Psoas muscle (tissue), 8 donors: ENCODE results near the gene CD63. TPM values are rescaled to one million over a fixed set of nuclear protein-coding genes. Genes with fewer than 3 reads are reported as not detected.
A peak's percentile ranks its signal among the peaks of the same experiment; 100 is the strongest.

Experiments used
- ATAC-seq, 4 donors: fragments of 200-7000 bp; cut with Tn5 transposase; one replicate each; pipeline ENCODE4 v1.9.1; 2020; ENCODE audit warnings: moderate library complexity in 3 of 4, mild to moderate bottlenecking in 2 of 4
- DNase-seq, 2 donors: peaks; one replicate each; pipeline ENCODE4 v3.0.0-alpha.2; 2020
- H3K27ac ChIP-seq: fragments of 200-600 bp; one replicate; pipeline ENCODE4 v1.8.0; 2022
- H3K27me3 ChIP-seq, 3 donors: fragments of 200-600 bp in 1 of 3; one replicate each; pipeline versions ENCODE4 v1.6.1 to v1.8.0; 2013 to 2022; ENCODE audit warnings: low read length in 2 of 3, mild to moderate bottlenecking in 2 of 3, moderate library complexity in 1 of 3; ENCODE audit not compliant: insufficient read depth in 3 of 3
- H3K36me3 ChIP-seq, 2 donors: fragments of 200-600 bp in 1 of 2; one replicate each; pipeline versions ENCODE4 v1.6.1 to v1.8.0; 2013 to 2022; ENCODE audit warnings: low read depth in 1 of 2, mild to moderate bottlenecking in 1 of 2, moderate library complexity in 1 of 2; ENCODE audit not compliant: insufficient read depth in 1 of 2
- H3K4me1 ChIP-seq: fragments of 200-600 bp; one replicate; pipeline ENCODE4 v1.8.0; 2022
- H3K4me3 ChIP-seq: fragments of 200-600 bp; one replicate; pipeline ENCODE4 v1.8.0; 2022; ENCODE audit warnings: mild to moderate bottlenecking
- H3K9me3 ChIP-seq: fragments of 200-600 bp; one replicate; pipeline ENCODE4 v1.8.0; 2022
- WGBS, 3 donors: extraction: QIAGEN DNeasy Blood & Tissue Kit; methylation state at CpG; one replicate each; pipeline versions ENCODE4 v1.1.6 to v1.1.7; 2013; 5-methylcytosine and 5-hydroxymethylcytosine counted together
- intact Hi-C, 2 donors: fragments of 100-400 bp; cut with DNase I; formaldehyde crosslinking; loops; one replicate each; pipeline versions ENCODE4 v1.11.0 to v1.14.2; 2022
- polyA plus RNA-seq, 3 donors: library from polyadenylated mRNA; stranded (reverse); fragments of 200-250 nt; gene quantifications; one replicate each; pipeline ENCODE4 v1.2.3, GENCODE V29; 2013
- total RNA-seq, 4 donors: library from RNA; stranded (reverse); fragmentation: NEBNext Ultra II Directional in 2 of 4; extraction: Animal tissue kit (Norgen Biotek cat#: 25700) in 2 of 4; gene quantifications; one replicate each; pipeline versions ENCODE4 v1.2.1 to v1.2.4, GENCODE V29; 2021 to 2023
- TF ChIP-seq, protein P1 (sequence below): fragments of 200-600 bp; IDR thresholded peaks from one replicate; pipeline ENCODE4 v1.8.0; 2022; ENCODE audit warnings: antibody characterized with exemption
- donor health status: healthy with polysubstance abuse.
- donor health status: DM: no; HTN: no; CAD: no; lungs with moderate emphysema.
- donor health status: Bipolar disorder and iron deficiency.
- donor health status: healthy.
- donor health status: DM: yes; HTN: yes; CAD: no.
- donor health status: DM: no; HTN: no; CAD: no.
- donor health status: DM: no; HTN: no; CAD: no.
- donor health status: DM: yes; HTN: yes; CAD: no.

The CD63 gene
- total and polyA plus RNA-seq, 7 donors: 592 to 2,407 (median 1,147) TPM

- DNase-seq (peak; percentile 40 to 67), ATAC-seq (no peak)
- H3K27ac ChIP-seq: peak overlapping the region; percentile 92
- TF ChIP-seq, protein P1, sequence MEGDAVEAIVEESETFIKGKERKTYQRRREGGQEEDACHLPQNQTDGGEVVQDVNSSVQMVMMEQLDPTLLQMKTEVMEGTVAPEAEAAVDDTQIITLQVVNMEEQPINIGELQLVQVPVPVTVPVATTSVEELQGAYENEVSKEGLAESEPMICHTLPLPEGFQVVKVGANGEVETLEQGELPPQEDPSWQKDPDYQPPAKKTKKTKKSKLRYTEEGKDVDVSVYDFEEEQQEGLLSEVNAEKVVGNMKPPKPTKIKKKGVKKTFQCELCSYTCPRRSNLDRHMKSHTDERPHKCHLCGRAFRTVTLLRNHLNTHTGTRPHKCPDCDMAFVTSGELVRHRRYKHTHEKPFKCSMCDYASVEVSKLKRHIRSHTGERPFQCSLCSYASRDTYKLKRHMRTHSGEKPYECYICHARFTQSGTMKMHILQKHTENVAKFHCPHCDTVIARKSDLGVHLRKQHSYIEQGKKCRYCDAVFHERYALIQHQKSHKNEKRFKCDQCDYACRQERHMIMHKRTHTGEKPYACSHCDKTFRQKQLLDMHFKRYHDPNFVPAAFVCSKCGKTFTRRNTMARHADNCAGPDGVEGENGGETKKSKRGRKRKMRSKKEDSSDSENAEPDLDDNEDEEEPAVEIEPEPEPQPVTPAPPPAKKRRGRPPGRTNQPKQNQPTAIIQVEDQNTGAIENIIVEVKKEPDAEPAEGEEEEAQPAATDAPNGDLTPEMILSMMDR: no peak
- 41 to 55% (median 47%) methylated on average over 14 of the region's 14 CpGs for WGBS, 3 donors
- peaks cover 7 to 42% of the 10 kb centered on the region in 2 donors for H3K36me3 ChIP-seq
- H3K4me1 ChIP-seq: peaks cover 95% of the 10 kb centered on the region
- intact Hi-C loops: loop anchor here in 1 of 2 donors (2.0 kb wide), 1 partner anchor 17 kb away; no protein-coding TSS in a partner anchor
- no peaks in the 10 kb centered on the region for H3K27me3 ChIP-seq
- no peaks in the 10 kb centered on the region for H3K9me3 ChIP-seq
- H3K4me3 ChIP-seq: peak overlapping the region; percentile 52
Measured at GRCh38 chr12:55721601-55722213, 7.1 kb downstream of the CD63 start.

DNA sequence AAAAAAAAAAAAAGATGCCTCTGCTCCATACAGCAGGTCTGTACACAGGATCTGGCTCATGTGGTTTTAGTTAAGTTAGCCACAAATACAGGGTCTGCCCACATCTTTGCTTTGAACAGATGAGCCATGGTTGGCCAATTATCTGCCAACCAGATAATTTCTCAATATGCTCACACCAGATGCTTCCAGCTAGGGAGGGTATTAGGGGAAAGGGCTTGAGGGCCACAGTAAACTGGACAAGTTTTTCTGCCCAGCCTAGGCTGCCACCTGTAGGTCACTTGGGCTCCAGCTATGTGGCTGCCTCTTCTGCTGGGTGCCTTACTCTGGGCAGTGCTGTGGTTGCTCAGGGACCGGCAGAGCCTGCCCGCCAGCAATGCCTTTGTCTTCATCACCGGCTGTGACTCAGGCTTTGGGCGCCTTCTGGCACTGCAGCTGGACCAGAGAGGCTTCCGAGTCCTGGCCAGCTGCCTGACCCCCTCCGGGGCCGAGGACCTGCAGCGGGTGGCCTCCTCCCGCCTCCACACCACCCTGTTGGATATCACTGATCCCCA, 7.8 kb downstream of the CD63 start:
- Histone ChIP-seq H3K9me3 (no peaks in the 10 kb centered on the region), H3K36me3 (peaks cover 6 to 34% of the 10 kb centered on the region in 2 donors), H3K4me3 (peak overlapping the region; percentile 52), H3K27me3 (no peaks in the 10 kb centered on the region), H3K4me1 (peaks cover 89% of the 10 kb centered on the region), H3K27ac (peak overlapping the region; percentile 92)
- intact Hi-C loops: loop anchor here in 1 of 2 donors (1.0 to 2.0 kb wide), 2 partner anchors 16 to 40 kb away; a partner anchor contains a TSS
- peak; percentile 90 to 96 for DNase-seq
- 7 to 21% (median 8%) methylated on average over 9 of the region's 9 CpGs for WGBS, 3 donors
- ATAC-seq: peak; percentile 71 to 75 (median 72)
- TF ChIP-seq, protein P1: peak; percentile 78

DNA sequence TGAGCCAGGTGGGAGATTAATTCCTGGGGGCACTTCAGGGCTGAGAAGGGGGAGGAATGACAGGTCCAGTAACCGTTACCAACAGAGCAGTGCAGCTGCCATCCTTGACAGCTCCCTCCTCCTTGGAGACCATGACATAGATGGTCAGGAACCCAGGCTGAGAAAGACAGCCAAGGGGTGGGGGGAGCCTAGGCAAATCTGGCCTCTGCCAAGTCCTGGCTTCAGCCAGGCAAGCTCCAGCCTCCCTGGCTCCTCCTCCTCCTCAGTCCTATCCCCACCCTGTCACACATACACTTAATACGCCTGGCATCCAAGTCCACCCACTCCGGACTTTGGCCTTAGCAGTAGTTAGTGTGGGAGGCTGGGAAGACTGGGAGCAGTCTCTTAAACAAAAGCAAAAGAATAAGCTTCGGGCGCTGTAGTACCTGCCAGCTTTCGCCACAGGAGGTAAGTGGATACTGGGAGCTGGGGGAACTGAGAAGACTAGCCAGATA, 8.7 kb downstream of the CD63 start, which contains the start of gene RDH5:
RDH5 (plus strand) TSS at position 323 of the 494 bp plus-strand sequence. CDS start 792 bp downstream, outside the sequence.
- ATAC-seq: peak; percentile 63 to 70 (median 64)

DNA sequence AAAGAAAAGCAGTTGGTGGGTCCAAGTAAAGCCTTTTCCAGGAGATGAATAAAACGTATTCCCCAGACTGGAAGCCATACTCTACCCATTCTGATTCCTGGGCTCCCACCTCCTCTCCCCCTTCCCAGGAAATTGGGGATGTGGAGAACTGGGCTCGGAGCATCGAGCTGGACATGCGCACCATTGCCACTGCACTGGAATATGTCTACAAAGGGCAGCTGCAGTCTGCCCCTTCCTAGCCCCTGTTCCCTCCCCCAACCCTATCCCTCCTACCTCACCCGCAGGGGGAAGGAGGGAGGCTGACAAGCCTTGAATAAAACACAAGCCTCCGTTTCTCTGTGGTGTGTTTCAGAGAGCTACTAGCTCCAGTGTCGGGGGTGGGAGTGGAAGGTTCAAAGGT, 9.4 kb downstream of the CD63 start:
- peak overlapping the region; percentile 11 for H3K4me3 ChIP-seq
- H3K36me3 ChIP-seq: peaks cover 2 to 18% of the 10 kb centered on the region in 2 donors
- H3K27ac ChIP-seq: peak overlapping the region; percentile 92
- no peaks in the 10 kb centered on the region for H3K9me3 ChIP-seq
- WGBS, 3 donors: 25 to 49% (median 29%) methylated on average over 6 to 7 of the region's 7 CpGs
- H3K27me3 ChIP-seq: no peaks in the 10 kb centered on the region
- TF ChIP-seq, protein P1: no peak
- no peak for ATAC-seq
- intact Hi-C loops: loop anchor here in 1 of 2 donors (5.0 kb wide), 1 partner anchor 37 kb away; a partner anchor contains a TSS
- DNase-seq: peak; percentile 2 to 44
- H3K4me1 ChIP-seq: peaks cover 87% of the 10 kb centered on the region

More for the DNA sequence above, 8.7 kb downstream of the CD63 start, which contains the start of gene RDH5:
- intact Hi-C loops: loop anchor here in 1 of 2 donors (1.0 to 2.0 kb wide), 2 partner anchors 15 to 39 kb away; a partner anchor contains a TSS
- WGBS, 3 donors: 15 to 31% (median 30%) methylated on average over 6 of the region's 6 CpGs
- no peaks in the 10 kb centered on the region for H3K9me3 ChIP-seq
- peak; percentile 75 to 93 for DNase-seq
- H3K27ac ChIP-seq: peak within 1 kb of the TSS; percentile 92
- peak within 1 kb of the TSS; percentile 52 for H3K4me3 ChIP-seq
- no peaks in the 10 kb centered on the region for H3K27me3 ChIP-seq
- TF ChIP-seq, protein P1: no peak
- H3K36me3 ChIP-seq: peaks cover 2 to 26% of the 10 kb centered on the region in 2 donors
- peaks cover 87% of the 10 kb centered on the region for H3K4me1 ChIP-seq
